Measurements from ENCODE around the gene SERF2.
"Not testable (repeated sequence)": the region's sequence is repeated elsewhere in the genome, so short reads cannot be mapped to it uniquely, and the experiment has no call there.

SERF2 gene

GRCh38 chr15:43828061-43828657 lies 36.0 kb downstream of the SERF2 start:
- ATAC-seq: no peak
- no peak for TF ChIP-seq CREB5 (CRISPR knock-in tag; IDR thresholded peaks at IDR 0.05; ENCODE audit: low read depth)
- TF ChIP-seq TCF4 (CRISPR knock-in tag; IDR thresholded peaks at IDR 0.05; ENCODE audit: borderline replicate concordance): no peak
- TF ChIP-seq TOX (CRISPR knock-in tag; IDR thresholded peaks at IDR 0.05; ENCODE audit: borderline replicate concordance): no peak
- no peak for TF ChIP-seq GLIS3 (CRISPR knock-in tag; IDR thresholded peaks at IDR 0.05)
- TF ChIP-seq BACH2 (CRISPR knock-in tag; IDR thresholded peaks at IDR 0.05; ENCODE audit: borderline replicate concordance): no peak
- TF ChIP-seq ZC3H10 (CRISPR knock-in tag; IDR thresholded peaks at IDR 0.05): no peak
- TF ChIP-seq OSR1 (CRISPR knock-in tag; IDR thresholded peaks at IDR 0.05): no peak
- no peak for TF ChIP-seq CSDC2 (CRISPR knock-in tag; IDR thresholded peaks at IDR 0.05)
- TF ChIP-seq ZNF8 (CRISPR knock-in tag; IDR thresholded peaks at IDR 0.05): no peak
- no peak for TF ChIP-seq PPARA (CRISPR knock-in tag; IDR thresholded peaks at IDR 0.05; ENCODE audit: borderline replicate concordance)

- not testable (repeated sequence) for ATAC-seq
These were observed 37.9 kb downstream of the SERF2 start for GRCh38 chr15:43829951-43830540.

- ATAC-seq: not testable (repeated sequence)
These were observed 38.7 kb downstream of the SERF2 start for GRCh38 chr15:43830691-43831275.

- ATAC-seq: not testable (repeated sequence)
These were observed 39.5 kb downstream of the SERF2 start for GRCh38 chr15:43831519-43832052.

- not testable (repeated sequence) for ATAC-seq
These were observed 40.4 kb downstream of the SERF2 start for GRCh38 chr15:43832485-43832884.

- TF ChIP-seq GLIS3 (CRISPR knock-in tag; IDR thresholded peaks at IDR 0.05): no peak
- 0 out of 2 replicates have a peak, but pooled peaks have one; percentile 7 for TF ChIP-seq ISL1 (CRISPR knock-in tag; IDR thresholded peaks at IDR 0.05)
- no peak for ATAC-seq
These were observed 53.3 kb downstream of the SERF2 start for GRCh38 chr15:43845421-43845820.
